K562 (cell line): ENCODE measurements around the gene LRRC71. TPM values are rescaled to one million over a fixed set of nuclear protein-coding genes. Genes with fewer than 3 reads are reported as not detected.

ENCODE experiments used
- ATF4 ChIP-seq: fragments of 450-650 bp; formaldehyde crosslinking; IDR thresholded peaks from 2 replicates; pipeline ENCODE4 v1.4.0; 2022; ENCODE audit warnings: mild to moderate bottlenecking, moderate library complexity
- CHD4 ChIP-seq: fragments of 200-600 bp; sonication (generic); IDR thresholded peaks from 3 replicates; pipeline ENCODE4 v1.6.1; 2012; ENCODE audit warnings: low read depth, mild to moderate bottlenecking, mixed read lengths, low read length, inconsistent platforms; ENCODE audit not compliant: insufficient read depth, insufficient replicate concordance, poor library complexity, severe bottlenecking
- CHD7 ChIP-seq: fragments of 200-600 bp; sonication (generic); IDR thresholded peaks from one replicate; pipeline ENCODE4 v1.6.1; 2012; ENCODE audit warnings: mild to moderate bottlenecking, low read depth, low read length, inconsistent platforms
- E2F6 ChIP-seq, 2 experiments: IDR thresholded peaks; 2 replicates each; pipeline ENCODE4 v1.6.1; 2011; ENCODE audit warnings: borderline replicate concordance in 1 of 2, control low read depth in 1 of 2, low read depth in 1 of 2, low read length in 1 of 2, mild to moderate bottlenecking in 1 of 2, mixed read lengths in 1 of 2, moderate library complexity in 1 of 2; ENCODE audit not compliant: insufficient read depth in 1 of 2, insufficient read length in 1 of 2, poor library complexity in 1 of 2, severe bottlenecking in 1 of 2; ENCODE audit errors: extremely low read depth in 1 of 2
- TCF3 ChIP-seq: sonication (generic); formaldehyde crosslinking; IDR thresholded peaks from 2 replicates; pipeline ENCODE4 v1.4.0; 2020; ENCODE audit warnings: mild to moderate bottlenecking, missing genetic modification reagents
- polyA plus RNA-seq, 8 experiments: library from polyadenylated mRNA; depleted of rRNA in 4 of 8; stranded (reverse) in 5 of 8; unstranded in 3 of 8; fragments of >200 nt; fragmentation: Nextera tagmentation in 2 of 8; fragmentation: Illumina TruSeq in 1 of 8; extraction: Ambion mirVana in 2 of 8; extraction: Trizol in 1 of 8; gene quantifications; 2 replicates each; pipeline versions ENCODE4 v1.2.1 to v1.2.3, GENCODE V29; 2011 to 2014; ENCODE audit warnings: inconsistent platforms in 1 of 8, missing spikeins in 1 of 8
- total RNA-seq, 7 experiments: library from RNA; depleted of rRNA in 6 of 7; stranded (reverse); fragments of >200 nt in 6 of 7; fragmentation: Illumina TruSeq in 2 of 7; extraction: Trizol in 2 of 7; gene quantifications; 2 replicates each; pipeline versions ENCODE4 v1.2.1 to v1.2.3, GENCODE V29; 2011 to 2021; ENCODE audit warnings: low replicate concordance in 1 of 7

The LRRC71 gene
- total and polyA plus RNA-seq, 9 of the 15 experiments (the other 6 are each of a cell fraction or from before 2014, with no cell fraction given) = 0.06 to 1.2 (median 0.51) TPM; not detected in 1

- no peak for TF ChIP-seq CHD7
- no peak for TF ChIP-seq E2F6 (IDR thresholded peaks at IDR 0.05; ENCODE audit: borderline replicate concordance in 1 of 2, extremely low read depth in 1 of 2, insufficient read depth in 1 of 2, insufficient read length in 1 of 2, low read depth in 1 of 2, low read length in 1 of 2, poor library complexity in 1 of 2, severe bottlenecking in 1 of 2)
- no peak for TF ChIP-seq ATF4 (CRISPR knock-in tag)
- TF ChIP-seq TCF3 = no peak
- TF ChIP-seq CHD4 = no peak
These were observed 17.5 kb downstream of the LRRC71 start (continued) for GRCh38 chr1:156937883-156938282.
